Calu3 (cell line): Measurements from ENCODE around the gene PLCB3. TPM values are rescaled to one million over a fixed set of nuclear protein-coding genes. Genes with fewer than 3 reads are reported as not detected.

ENCODE experiments used
- BruUV-seq: library from RNA; stranded (reverse); fragments of 400-500 nt; replicated peaks from 2 replicates; lab custom pipeline; 2021; lab: Mats Ljungman, UMichigan
- CTCF ChIA-PET: fragments of 300-600 bp; sonication (Branson Sonifier 250); formaldehyde crosslinking; loops from one replicate; lab custom pipeline; 2022; ENCODE audit warnings: antibody characterized with exemption; lab: Charles Lee
- DNase-seq: peaks from one replicate; pipeline ENCODE4 v3.0.0; 2022
- H3K27ac Mint-ChIP-seq: one replicate; pipeline ENCODE4 v1.8.0; 2022; ENCODE audit warnings: mixed read lengths; ENCODE audit not compliant: unreplicated experiment
- H3K27me3 Mint-ChIP-seq: one replicate; pipeline ENCODE4 v1.8.0; 2022; ENCODE audit warnings: mixed read lengths; ENCODE audit not compliant: unreplicated experiment
- H3K36me3 Mint-ChIP-seq: one replicate; pipeline ENCODE4 v1.8.0; 2022; ENCODE audit warnings: mild to moderate bottlenecking, moderate library complexity, mixed read lengths; ENCODE audit not compliant: insufficient read depth, unreplicated experiment
- H3K4me1 Mint-ChIP-seq: one replicate; pipeline ENCODE4 v1.8.0; 2022; ENCODE audit warnings: mild to moderate bottlenecking, low read depth, mixed read lengths; ENCODE audit not compliant: unreplicated experiment
- H3K4me3 Mint-ChIP-seq: one replicate; pipeline ENCODE4 v1.8.0; 2022; ENCODE audit warnings: mild to moderate bottlenecking, low read depth, moderate library complexity, mixed read lengths; ENCODE audit not compliant: unreplicated experiment
- H3K9me3 Mint-ChIP-seq: one replicate; pipeline ENCODE4 v1.8.0; 2022; ENCODE audit warnings: low read depth, mixed read lengths; ENCODE audit not compliant: unreplicated experiment
- CTCF ChIP-seq: fragments of 200-600 bp; IDR thresholded peaks from one replicate; pipeline ENCODE4 v1.8.0; 2022; ENCODE audit warnings: antibody characterized with exemption; ENCODE audit not compliant: unreplicated experiment
- intact Hi-C: fragments of 100-400 bp; cut with micrococcal nuclease; formaldehyde crosslinking; loops from one replicate; pipeline ENCODE4 v1.10.0; 2022; ENCODE audit not compliant: unreplicated experiment
- total RNA-seq: library from RNA; stranded (reverse); gene quantifications from 2 replicates; pipeline ENCODE4 v1.2.3, GENCODE V29; 2022

The PLCB3 gene
- total RNA-seq, 1 experiment from 2014 or later: 39.5 TPM

- BruUV-seq: no TSS peak
- CTCF ChIA-PET: no interaction called here
- Mint-ChIP-seq H3K27ac (no peak overlapping the region), H3K4me3 (peak overlapping the region; percentile 24), H3K27me3 (peaks cover 76% of the 10 kb centered on the region), H3K9me3 (no peaks in the 10 kb centered on the region), H3K36me3 (peaks cover 9% of the 10 kb centered on the region), H3K4me1 (peaks cover 9% of the 10 kb centered on the region)
- no peak for TF ChIP-seq CTCF
- no peak for DNase-seq
- intact Hi-C loops: no loop called here
Observed at GRCh38 chr11:64291752-64292459, 40.6 kb downstream of the PLCB3 start.

GRCh38 chr11:64292460-64293254 lies 41.3 kb downstream of the PLCB3 start:
- peaks cover 7% of the 10 kb centered on the region for H3K36me3 Mint-ChIP-seq
- H3K27ac Mint-ChIP-seq: no peak overlapping the region
- intact Hi-C loops: no loop called here
- DNase-seq: no peak
- peaks cover 7% of the 10 kb centered on the region for H3K4me1 Mint-ChIP-seq
- peaks cover 83% of the 10 kb centered on the region for H3K27me3 Mint-ChIP-seq
- CTCF ChIA-PET: no interaction called here
- no peaks in the 10 kb centered on the region for H3K9me3 Mint-ChIP-seq
- BruUV-seq: no TSS peak
- peak overlapping the region; percentile 24 for H3K4me3 Mint-ChIP-seq
- TF ChIP-seq CTCF: no peak

- CTCF ChIA-PET: interaction anchor here (0.7 kb wide), 1 partner anchor 40 kb away, joined by 10 read pairs; no protein-coding TSS in a partner anchor
- BruUV-seq: no TSS peak
- no peak for TF ChIP-seq CTCF
Observed at GRCh38 chr11:64294774-64295173, 43.4 kb downstream of the PLCB3 start.

GRCh38 chr11:64295760-64296159 lies 44.4 kb downstream of the PLCB3 start:
- intact Hi-C loops: no loop called here
- no TSS peak for BruUV-seq
- H3K27me3 Mint-ChIP-seq: peaks cover 94% of the 10 kb centered on the region

More at GRCh38 chr11:64294774-64295173, 43.4 kb downstream of the PLCB3 start:
- Mint-ChIP-seq H3K36me3 (peaks cover 4% of the 10 kb centered on the region), H3K27ac (no peak overlapping the region), H3K4me3 (no peak overlapping the region), H3K4me1 (peaks cover 12% of the 10 kb centered on the region), H3K27me3 (peaks cover 94% of the 10 kb centered on the region), H3K9me3 (no peaks in the 10 kb centered on the region)
- DNase-seq: no peak
- intact Hi-C loops: no loop called here

More at GRCh38 chr11:64295760-64296159, 44.4 kb downstream of the PLCB3 start:
- DNase-seq: no peak
- Mint-ChIP-seq H3K9me3 (no peaks in the 10 kb centered on the region), H3K4me1 (peaks cover 18% of the 10 kb centered on the region), H3K27ac (no peak overlapping the region), H3K36me3 (peaks cover 5% of the 10 kb centered on the region), H3K4me3 (no peak overlapping the region)
- CTCF ChIA-PET: no interaction called here
- TF ChIP-seq CTCF: no peak
